GM19351 (cell line): ENCODE results near the gene SIRT7.
"Not testable (repeated sequence)": the region's sequence is repeated elsewhere in the genome, so short reads cannot be mapped to it uniquely, and the experiment has no call there.

Experiments used
- ATAC-seq: cut with Tn5 transposase; IDR thresholded peaks from one replicate; pipeline ENCODE4 v1.9.1; 2021; ENCODE audit warnings: mild to moderate bottlenecking, moderate library complexity; ENCODE audit not compliant: unreplicated experiment

Gene SIRT7

GRCh38 chr17:81954131-81955057 lies 36.4 kb upstream of the SIRT7 start:
- ATAC-seq, result no peak

- not testable (repeated sequence) for ATAC-seq
Measured at GRCh38 chr17:81953443-81953842, 35.5 kb upstream of the SIRT7 start.

- no peak for ATAC-seq
Measured at GRCh38 chr17:81952792-81953228, 34.8 kb upstream of the SIRT7 start.

- ATAC-seq, result no peak
Measured at GRCh38 chr17:81951785-81952684, 34.1 kb upstream of the SIRT7 start.

- no peak for ATAC-seq
Measured at GRCh38 chr17:81950501-81950900, 32.5 kb upstream of the SIRT7 start.

- no peak for ATAC-seq
Measured at GRCh38 chr17:81948635-81949378, 30.8 kb upstream of the SIRT7 start.

- no peak for ATAC-seq
Measured at GRCh38 chr17:81947189-81947588, 29.2 kb upstream of the SIRT7 start, which contains the start of gene MYADML2. Gene MYADML2, minus strand, starts transcription at chr17:81947233. Its CDS starts 5,492 bp downstream, at chr17:81941741.

GRCh38 chr17:81944858-81945257 lies 26.9 kb upstream of the SIRT7 start:
- no peak for ATAC-seq

- ATAC-seq, result no peak
Measured at GRCh38 chr17:81942167-81942553, 24.2 kb upstream of the SIRT7 start.

- no peak for ATAC-seq
Measured at GRCh38 chr17:81941484-81942166, 23.6 kb upstream of the SIRT7 start.

- ATAC-seq, result no peak
Measured at GRCh38 chr17:81940538-81941483, 22.8 kb upstream of the SIRT7 start.

- no peak for ATAC-seq
Measured at GRCh38 chr17:81939881-81940385, 22.0 kb upstream of the SIRT7 start.

GRCh38 chr17:81939218-81939617 lies 21.2 kb upstream of the SIRT7 start:
- ATAC-seq, result no peak

GRCh38 chr17:81935709-81936084 lies 17.7 kb upstream of the SIRT7 start:
- ATAC-seq, result no peak

- no peak for ATAC-seq
Measured at GRCh38 chr17:81934850-81935708, 17.1 kb upstream of the SIRT7 start.

- ATAC-seq, result no peak
Measured at GRCh38 chr17:81934098-81934757, 16.3 kb upstream of the SIRT7 start.

GRCh38 chr17:81933178-81933699 lies 15.3 kb upstream of the SIRT7 start:
- no peak for ATAC-seq
